ENCODE data around the gene ARNT2.

Gene ARNT2

DNA sequence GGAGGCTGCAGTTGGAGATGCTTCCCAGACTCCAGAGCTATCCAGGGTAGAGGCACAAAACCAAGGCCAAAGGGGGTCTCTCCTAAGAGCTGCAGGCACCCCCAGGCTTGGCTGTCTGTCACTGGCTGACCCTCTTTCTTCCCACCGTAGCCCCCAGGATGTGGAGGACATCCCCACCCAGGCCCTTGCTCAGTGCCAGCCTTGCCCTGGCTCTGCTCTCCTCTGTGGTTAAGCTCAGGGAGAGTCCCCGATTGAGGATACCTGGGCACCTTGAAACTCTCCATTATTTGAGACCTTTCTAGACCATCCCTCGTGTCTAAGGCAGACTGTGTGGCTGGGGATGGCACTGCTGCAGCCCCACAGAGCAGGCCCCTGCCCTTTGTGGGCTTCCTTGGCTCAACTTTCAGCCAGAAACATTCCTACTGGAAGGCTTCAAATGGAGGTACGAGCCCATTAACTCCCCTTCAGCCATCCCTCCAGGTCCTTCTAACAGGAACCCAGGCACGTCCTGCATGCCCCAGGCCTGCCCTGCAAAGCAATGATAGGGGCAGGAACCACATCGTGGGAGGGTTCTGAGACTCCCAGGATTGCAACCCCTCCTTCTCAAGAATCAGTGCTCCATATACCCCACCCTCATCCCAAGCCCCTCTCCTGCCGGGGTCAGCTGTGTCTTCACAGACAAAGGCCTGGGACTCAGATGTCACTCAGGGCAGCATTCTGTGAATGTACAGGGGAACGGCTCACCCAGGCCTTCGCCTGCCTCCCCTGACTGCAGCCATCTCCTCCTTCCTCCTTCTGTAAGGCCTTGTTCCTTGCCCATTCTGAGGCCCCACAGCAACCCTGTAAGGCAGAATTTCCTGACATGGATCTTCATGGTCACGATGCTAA lies 188.0 kb downstream of the ARNT2 start:
- H3K4me1 ChIP-seq (ENCODE audit: control insufficient read depth, insufficient read depth, low read depth, low read length): peaks cover 4% of the 10 kb centered on the region
- H4K8ac ChIP-seq (ENCODE audit: low read length): no peak overlapping the region
- no peak overlapping the region for H3K23ac ChIP-seq (ENCODE audit: low read length in 2 of 2)
- H3K4ac ChIP-seq (ENCODE audit: low read depth in 1 of 2, low read length in 2 of 2): no peak overlapping the region
- H3K9ac ChIP-seq (ENCODE audit: low read length): no peak overlapping the region
- H3K27ac ChIP-seq (ENCODE audit: low read length, poor library complexity, severe bottlenecking): no peak overlapping the region
- no peak overlapping the region for H3K18ac ChIP-seq (ENCODE audit: low read depth in 1 of 2, low read length in 2 of 2)
- WGBS: 95% methylated on average over 10 of the region's 10 CpGs
- H3K36me3 ChIP-seq (ENCODE audit: control insufficient read depth in 1 of 2, insufficient read depth in 2 of 2, low read depth in 1 of 2, low read length in 2 of 2): peaks cover 36 to 58% of the 10 kb centered on the region in 2 experiments
- H2AK5ac ChIP-seq (ENCODE audit: low read length, severe bottlenecking): no peak overlapping the region
- H2BK15ac ChIP-seq (ENCODE audit: low read depth, poor library complexity, severe bottlenecking): no peak overlapping the region
- H3K4me3 ChIP-seq (ENCODE audit: insufficient read depth in 1 of 2, low read depth in 1 of 2, low read length in 2 of 2): no peak overlapping the region
- H4K91ac ChIP-seq (ENCODE audit: low read length): no peak overlapping the region
- H3K79me1 ChIP-seq (replicated peaks; ENCODE audit: low read length, poor library complexity, severe bottlenecking): no peaks in the 10 kb centered on the region
- no peak overlapping the region for H2BK12ac ChIP-seq (ENCODE audit: low read length in 2 of 2)
- H3K14ac ChIP-seq (ENCODE audit: low read length in 2 of 2): no peak overlapping the region
- DNase-seq: no peak
- no peaks in the 10 kb centered on the region for H3K27me3 ChIP-seq (ENCODE audit: control insufficient read depth in 1 of 2, insufficient read depth in 1 of 2, low read length in 2 of 2)
- no peak overlapping the region for H2BK5ac ChIP-seq (ENCODE audit: low read depth, low read length, poor library complexity, severe bottlenecking)
- no peak overlapping the region for H3K4me2 ChIP-seq (ENCODE audit: low read length, poor library complexity, severe bottlenecking)
- H3K9me3 ChIP-seq (ENCODE audit: control insufficient read depth, low read length): no peaks in the 10 kb centered on the region
- H2BK120ac ChIP-seq (ENCODE audit: low read depth, low read length): no peak overlapping the region
- no peak overlapping the region for H2AFZ ChIP-seq (ENCODE audit: low read depth, low read length)

DNA sequence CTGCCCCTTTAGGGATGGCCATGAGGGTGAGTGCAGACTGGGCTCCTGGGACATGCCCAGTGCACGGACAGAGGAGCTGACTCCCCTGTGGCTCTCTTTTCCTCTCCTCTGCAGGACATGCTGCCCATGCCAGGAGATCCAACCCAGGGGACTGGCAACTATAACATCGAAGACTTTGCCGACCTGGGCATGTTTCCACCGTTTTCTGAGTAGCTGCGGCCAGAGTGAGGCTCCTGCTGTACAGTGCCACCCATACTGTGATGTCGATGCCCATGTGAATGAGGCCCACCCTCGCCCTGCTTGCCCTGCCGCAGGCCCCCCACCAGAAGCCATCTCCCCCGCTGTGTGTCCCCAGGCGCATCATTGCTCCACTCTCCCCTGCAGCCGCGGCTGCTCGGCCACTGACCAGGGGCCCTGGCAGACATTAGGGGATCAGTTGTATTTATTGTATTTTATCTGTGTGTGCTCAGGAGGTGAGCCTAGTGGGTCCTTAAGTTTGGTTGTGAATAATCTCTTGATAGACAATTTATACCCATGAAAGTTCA lies 189.4 kb downstream of the ARNT2 start:
- no peak overlapping the region for H2BK5ac ChIP-seq (ENCODE audit: low read depth, low read length, poor library complexity, severe bottlenecking)
- WGBS: 97% methylated on average over 13 of the region's 13 CpGs
- H3K9me3 ChIP-seq (ENCODE audit: control insufficient read depth, low read length): no peaks in the 10 kb centered on the region
- H2BK12ac ChIP-seq (ENCODE audit: low read length in 2 of 2): no peak overlapping the region
- H3K23ac ChIP-seq (ENCODE audit: low read length in 2 of 2): no peak overlapping the region
- peaks cover 3% of the 10 kb centered on the region for H3K4me1 ChIP-seq (ENCODE audit: control insufficient read depth, insufficient read depth, low read depth, low read length)
- H2BK120ac ChIP-seq (ENCODE audit: low read depth, low read length): no peak overlapping the region
- H2AK5ac ChIP-seq (ENCODE audit: low read length, severe bottlenecking): no peak overlapping the region
- H2AFZ ChIP-seq (ENCODE audit: low read depth, low read length): no peak overlapping the region
- no peak overlapping the region for H3K18ac ChIP-seq (ENCODE audit: low read depth in 1 of 2, low read length in 2 of 2)
- H3K4me3 ChIP-seq (ENCODE audit: insufficient read depth in 1 of 2, low read depth in 1 of 2, low read length in 2 of 2): no peak overlapping the region
- H4K91ac ChIP-seq (ENCODE audit: low read length): no peak overlapping the region
- no peaks in the 10 kb centered on the region for H3K79me1 ChIP-seq (replicated peaks; ENCODE audit: low read length, poor library complexity, severe bottlenecking)
- H3K14ac ChIP-seq (ENCODE audit: low read length in 2 of 2): no peak overlapping the region
- DNase-seq: no peak
- H4K8ac ChIP-seq (ENCODE audit: low read length): no peak overlapping the region
- no peak overlapping the region for H3K4me2 ChIP-seq (ENCODE audit: low read length, poor library complexity, severe bottlenecking)
- H3K9ac ChIP-seq (ENCODE audit: low read length): no peak overlapping the region
- no peak overlapping the region for H3K4ac ChIP-seq (ENCODE audit: low read depth in 1 of 2, low read length in 2 of 2)
- peaks cover 38 to 49% of the 10 kb centered on the region in 2 experiments for H3K36me3 ChIP-seq (ENCODE audit: control insufficient read depth in 1 of 2, insufficient read depth in 2 of 2, low read depth in 1 of 2, low read length in 2 of 2)
- H3K27me3 ChIP-seq (ENCODE audit: control insufficient read depth in 1 of 2, insufficient read depth in 1 of 2, low read length in 2 of 2): no peaks in the 10 kb centered on the region
- H3K27ac ChIP-seq (ENCODE audit: low read length, poor library complexity, severe bottlenecking): no peak overlapping the region
- H2BK15ac ChIP-seq (ENCODE audit: low read depth, poor library complexity, severe bottlenecking): no peak overlapping the region

DNA sequence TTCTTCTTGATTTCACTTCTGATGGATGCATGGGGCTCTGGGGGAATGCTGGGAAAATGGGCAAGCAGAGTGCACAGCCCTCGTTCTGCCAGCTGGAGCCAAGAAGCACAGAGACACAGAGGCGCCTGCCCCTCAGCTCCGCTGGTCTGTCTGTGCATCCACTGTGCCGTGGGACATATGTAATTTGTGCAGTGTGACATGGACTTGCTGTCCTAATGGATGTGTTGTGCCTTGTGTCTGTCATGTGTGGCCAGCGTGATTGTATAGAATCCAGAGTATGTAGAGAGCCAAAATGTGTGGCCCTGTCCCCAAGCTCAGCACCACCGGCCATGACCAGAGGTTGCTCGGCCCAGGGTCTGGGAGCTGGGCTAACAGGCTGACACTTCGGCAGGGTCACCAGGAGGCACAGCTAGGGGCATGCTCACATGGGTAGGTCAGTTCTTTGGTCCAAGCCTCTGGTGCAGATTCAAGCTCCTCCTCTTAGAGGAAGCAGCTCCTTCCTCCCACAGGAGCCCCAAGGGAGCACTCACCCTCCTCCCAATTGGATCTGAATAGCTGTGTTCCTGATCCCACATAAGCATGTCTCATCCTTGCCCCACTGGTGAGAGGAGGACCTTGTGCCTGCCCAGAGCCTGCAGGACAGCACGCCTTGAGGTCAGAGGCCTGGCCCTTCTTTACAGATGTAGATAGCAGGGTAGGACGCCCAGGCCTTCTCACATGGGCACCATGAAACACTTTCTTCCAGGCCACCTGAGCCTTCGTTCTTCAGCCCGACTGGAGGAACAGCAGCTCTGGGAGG lies 190.1 kb downstream of the ARNT2 start:
- H3K23ac ChIP-seq (ENCODE audit: low read length in 2 of 2): no peak overlapping the region
- H4K91ac ChIP-seq (ENCODE audit: low read length): no peak overlapping the region
- H3K9me3 ChIP-seq (ENCODE audit: control insufficient read depth, low read length): no peaks in the 10 kb centered on the region
- H3K18ac ChIP-seq (ENCODE audit: low read depth in 1 of 2, low read length in 2 of 2): no peak overlapping the region
- no peaks in the 10 kb centered on the region for H3K27me3 ChIP-seq (ENCODE audit: control insufficient read depth in 1 of 2, insufficient read depth in 1 of 2, low read length in 2 of 2)
- no peak overlapping the region for H2AFZ ChIP-seq (ENCODE audit: low read depth, low read length)
- H3K4me3 ChIP-seq (ENCODE audit: insufficient read depth in 1 of 2, low read depth in 1 of 2, low read length in 2 of 2): no peak overlapping the region
- no peak overlapping the region for H2BK15ac ChIP-seq (ENCODE audit: low read depth, poor library complexity, severe bottlenecking)
- H3K27ac ChIP-seq (ENCODE audit: low read length, poor library complexity, severe bottlenecking): no peak overlapping the region
- H2BK120ac ChIP-seq (ENCODE audit: low read depth, low read length): no peak overlapping the region
- H4K8ac ChIP-seq (ENCODE audit: low read length): no peak overlapping the region
- no peak overlapping the region for H2AK5ac ChIP-seq (ENCODE audit: low read length, severe bottlenecking)
- no peak overlapping the region for H3K4ac ChIP-seq (ENCODE audit: low read depth in 1 of 2, low read length in 2 of 2)
- H3K4me1 ChIP-seq (ENCODE audit: control insufficient read depth, insufficient read depth, low read depth, low read length): peaks cover 3% of the 10 kb centered on the region
- WGBS: 89% methylated on average over 12 of the region's 12 CpGs
- no peak overlapping the region for H3K9ac ChIP-seq (ENCODE audit: low read length)
- peak overlapping the region in 1 of 2 experiments; percentile 31 for H2BK12ac ChIP-seq (ENCODE audit: low read length in 2 of 2)
- DNase-seq: no peak
- H3K14ac ChIP-seq (ENCODE audit: low read length in 2 of 2): peak overlapping the region in 1 of 2 experiments; percentile 83
- no peaks in the 10 kb centered on the region for H3K79me1 ChIP-seq (replicated peaks; ENCODE audit: low read length, poor library complexity, severe bottlenecking)
- no peak overlapping the region for H2BK5ac ChIP-seq (ENCODE audit: low read depth, low read length, poor library complexity, severe bottlenecking)
- no peak overlapping the region for H3K4me2 ChIP-seq (ENCODE audit: low read length, poor library complexity, severe bottlenecking)
- H3K36me3 ChIP-seq (ENCODE audit: control insufficient read depth in 1 of 2, insufficient read depth in 2 of 2, low read depth in 1 of 2, low read length in 2 of 2): peaks cover 38 to 48% of the 10 kb centered on the region in 2 experiments

DNA sequence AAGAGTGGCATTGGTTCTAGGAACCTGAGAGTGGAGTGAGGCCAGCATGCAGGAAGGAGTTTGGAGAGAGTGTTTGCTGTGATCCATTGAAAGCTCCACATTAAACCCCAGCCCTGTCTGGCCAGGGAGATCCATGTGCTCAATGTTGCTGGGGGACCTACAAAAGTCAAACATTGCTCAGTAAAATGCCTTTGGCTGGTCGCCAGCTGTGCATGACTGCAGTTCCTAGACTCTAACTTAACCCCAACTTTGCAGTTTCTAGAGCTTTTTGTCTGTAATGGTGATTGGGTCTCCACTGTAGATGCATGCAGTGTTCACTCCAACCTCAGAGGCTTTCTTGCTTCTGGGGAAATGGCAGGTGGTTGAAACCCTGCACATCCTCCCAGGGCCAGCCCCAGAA lies 191.2 kb downstream of the ARNT2 start:
- H3K4me2 ChIP-seq (ENCODE audit: low read length, poor library complexity, severe bottlenecking): no peak overlapping the region
- H4K8ac ChIP-seq (ENCODE audit: low read length): no peak overlapping the region
- H3K9ac ChIP-seq (ENCODE audit: low read length): no peak overlapping the region
- H3K36me3 ChIP-seq (ENCODE audit: control insufficient read depth in 1 of 2, insufficient read depth in 2 of 2, low read depth in 1 of 2, low read length in 2 of 2): peaks cover 38 to 44% of the 10 kb centered on the region in 2 experiments
- no peak overlapping the region for H2BK120ac ChIP-seq (ENCODE audit: low read depth, low read length)
- no peak overlapping the region for H2BK12ac ChIP-seq (ENCODE audit: low read length in 2 of 2)
- no peak overlapping the region for H3K4me3 ChIP-seq (ENCODE audit: insufficient read depth in 1 of 2, low read depth in 1 of 2, low read length in 2 of 2)
- H3K4me1 ChIP-seq (ENCODE audit: control insufficient read depth, insufficient read depth, low read depth, low read length): peaks cover 3% of the 10 kb centered on the region
- H3K23ac ChIP-seq (ENCODE audit: low read length in 2 of 2): no peak overlapping the region
- H4K91ac ChIP-seq (ENCODE audit: low read length): no peak overlapping the region
- no peak overlapping the region for H2BK5ac ChIP-seq (ENCODE audit: low read depth, low read length, poor library complexity, severe bottlenecking)
- no CpG with 5 or more reads among the region's 1 CpG for WGBS
- H2AK5ac ChIP-seq (ENCODE audit: low read length, severe bottlenecking): no peak overlapping the region
- H3K14ac ChIP-seq (ENCODE audit: low read length in 2 of 2): no peak overlapping the region
- no peak overlapping the region for H2AFZ ChIP-seq (ENCODE audit: low read depth, low read length)
- DNase-seq: peak; percentile 29
- no peak overlapping the region for H2BK15ac ChIP-seq (ENCODE audit: low read depth, poor library complexity, severe bottlenecking)
- H3K27me3 ChIP-seq (ENCODE audit: control insufficient read depth in 1 of 2, insufficient read depth in 1 of 2, low read length in 2 of 2): no peaks in the 10 kb centered on the region
- H3K27ac ChIP-seq (ENCODE audit: low read length, poor library complexity, severe bottlenecking): no peak overlapping the region
- H3K18ac ChIP-seq (ENCODE audit: low read depth in 1 of 2, low read length in 2 of 2): no peak overlapping the region
- no peaks in the 10 kb centered on the region for H3K79me1 ChIP-seq (replicated peaks; ENCODE audit: low read length, poor library complexity, severe bottlenecking)
- peaks cover 9% of the 10 kb centered on the region for H3K9me3 ChIP-seq (ENCODE audit: control insufficient read depth, low read length)
- H3K4ac ChIP-seq (ENCODE audit: low read depth in 1 of 2, low read length in 2 of 2): no peak overlapping the region

All from mesenchymal stem cell (in vitro differentiated cells and primary cell).